HG03103 (cell line): Measurements from ENCODE around the gene PRM3.

Source experiments
- ATAC-seq: cut with Tn5 transposase; IDR thresholded peaks from one replicate; pipeline ENCODE4 v1.9.1; 2021; ENCODE audit warnings: low read depth; ENCODE audit not compliant: unreplicated experiment

Gene PRM3

GRCh38 chr16:11283820-11284248 is 10.4 kb upstream of the PRM3 start:
- ATAC-seq, result no peak

- no peak for ATAC-seq
These were observed 7.4 kb upstream of the PRM3 start, which contains the start of gene PRM1 for GRCh38 chr16:11280616-11281522. TSS of gene PRM1 (minus strand) at chr16:11281330. CDS start at chr16:11281238, 92 bp downstream.

- no peak for ATAC-seq
These were observed 5.5 kb upstream of the PRM3 start for GRCh38 chr16:11278681-11279628.

GRCh38 chr16:11277607-11278337 is 4.3 kb upstream of the PRM3 start:
- no peak for ATAC-seq

- no peak for ATAC-seq
These were observed 3.6 kb upstream of the PRM3 start for GRCh38 chr16:11276896-11277593.

- no peak for ATAC-seq
These were observed 2.9 kb upstream of the PRM3 start, which contains the start of gene PRM2 for GRCh38 chr16:11276143-11276895. TSS of gene PRM2 (minus strand) at chr16:11276480. CDS start at chr16:11276370, 110 bp downstream.

GRCh38 chr16:11274964-11275363 is 1.5 kb upstream of the PRM3 start:
- ATAC-seq, result no peak

GRCh38 chr16:11273721-11274324 is 394 bp upstream of the PRM3 start:
- ATAC-seq, result no peak

- ATAC-seq, result no peak
These were observed 945 bp downstream of the PRM3 start for GRCh38 chr16:11272484-11272883.

GRCh38 chr16:11271610-11272009 is 1.8 kb downstream of the PRM3 start:
- no peak for ATAC-seq

GRCh38 chr16:11270602-11271162 is 2.7 kb downstream of the PRM3 start:
- no peak for ATAC-seq

- ATAC-seq, result no peak
These were observed 4.5 kb downstream of the PRM3 start, which contains the start of gene TNP2 for GRCh38 chr16:11268921-11269375. TSS of gene TNP2 (minus strand) at chr16:11269325. CDS start at chr16:11269262, 63 bp downstream.

- no peak for ATAC-seq
These were observed 8.3 kb downstream of the PRM3 start for GRCh38 chr16:11265124-11265523.

- ATAC-seq, result no peak
These were observed 9.1 kb downstream of the PRM3 start for GRCh38 chr16:11264155-11264832.

GRCh38 chr16:11263737-11264136 is 9.7 kb downstream of the PRM3 start:
- ATAC-seq, result no peak

- ATAC-seq, result no peak
These were observed 10.5 kb downstream of the PRM3 start for GRCh38 chr16:11262915-11263314.

- ATAC-seq, result no peak
These were observed 12.8 kb downstream of the PRM3 start for GRCh38 chr16:11260596-11260966.
